Middle frontal gyrus (tissue), 1 donor: ENCODE data around the gene CUEDC1.
"Not testable (repeated sequence)": the region's sequence is repeated elsewhere in the genome, so short reads cannot be mapped to it uniquely, and the experiment has no call there.

Source experiments
- DNase-seq: peaks from one replicate; pipeline ENCODE4 v3.0.0-alpha.2; 2015; ENCODE audit warnings: low spot score; ENCODE audit errors: extremely low spot score

Gene CUEDC1

DNA sequence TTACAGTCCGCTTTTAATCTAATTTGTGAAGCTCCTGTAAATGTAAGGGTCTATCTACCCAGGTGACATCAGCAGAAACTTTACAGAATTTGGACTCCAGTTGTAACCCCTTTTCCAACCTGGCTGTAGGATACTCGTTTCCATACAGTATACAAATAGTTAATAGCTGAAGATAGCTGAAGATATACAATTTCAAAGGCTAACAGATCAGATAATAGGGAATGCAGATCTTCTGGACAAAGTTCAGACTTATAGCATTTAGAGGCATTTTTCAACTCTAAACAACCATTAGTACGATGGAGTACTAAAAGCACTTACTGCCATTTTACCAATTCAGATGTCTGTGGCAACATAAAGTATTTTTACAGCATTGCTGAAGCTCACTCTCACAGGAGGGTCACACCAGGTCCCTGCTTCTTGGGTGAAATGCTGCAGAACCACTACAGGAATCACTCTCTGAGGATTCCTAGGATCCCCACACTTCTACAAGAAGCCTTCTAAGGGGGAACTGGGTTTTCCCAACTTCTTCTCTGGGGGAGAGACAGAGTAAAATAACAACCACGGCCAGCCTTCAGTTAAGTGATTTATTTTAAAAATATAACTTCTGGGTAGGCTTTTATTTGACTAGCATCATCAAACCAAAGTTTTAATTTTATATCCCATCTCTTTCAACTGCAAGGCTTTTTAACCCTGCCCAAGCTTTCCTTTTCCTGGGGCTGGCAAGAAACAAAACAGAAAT is 29.9 kb upstream of the CUEDC1 start:
- no peak for DNase-seq

- DNase-seq, result no peak
Observed at GRCh38 chr17:57984261-57984890, 29.2 kb upstream of the CUEDC1 start.

- no peak for DNase-seq
Observed at GRCh38 chr17:57983446-57983845, 28.2 kb upstream of the CUEDC1 start.

- no peak for DNase-seq
Observed at GRCh38 chr17:57982452-57983170, 27.4 kb upstream of the CUEDC1 start.

GRCh38 chr17:57980522-57980921 is 25.3 kb upstream of the CUEDC1 start:
- no peak for DNase-seq

DNA sequence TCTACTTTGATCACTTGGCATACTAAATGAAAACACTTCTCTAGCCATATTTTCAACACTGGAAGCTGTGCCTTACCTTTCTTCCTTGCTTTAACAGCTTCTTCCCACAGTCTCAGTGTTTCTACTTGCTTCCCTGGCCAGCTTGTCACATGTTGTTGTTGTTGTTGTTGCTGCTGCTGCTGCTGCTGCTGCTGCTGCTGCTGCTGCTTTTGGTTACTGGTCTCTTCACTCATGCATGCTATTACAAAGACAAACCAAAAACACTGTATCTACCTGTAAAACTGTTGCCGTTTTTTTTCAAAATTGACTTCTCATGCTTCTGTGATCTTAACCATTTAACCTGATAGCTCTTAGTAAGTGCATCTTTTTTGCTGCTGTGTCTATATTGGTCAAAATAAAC is 23.9 kb upstream of the CUEDC1 start:
- DNase-seq, result no peak

- DNase-seq, result no peak
Observed at GRCh38 chr17:57976594-57976993, 21.4 kb upstream of the CUEDC1 start.

DNA sequence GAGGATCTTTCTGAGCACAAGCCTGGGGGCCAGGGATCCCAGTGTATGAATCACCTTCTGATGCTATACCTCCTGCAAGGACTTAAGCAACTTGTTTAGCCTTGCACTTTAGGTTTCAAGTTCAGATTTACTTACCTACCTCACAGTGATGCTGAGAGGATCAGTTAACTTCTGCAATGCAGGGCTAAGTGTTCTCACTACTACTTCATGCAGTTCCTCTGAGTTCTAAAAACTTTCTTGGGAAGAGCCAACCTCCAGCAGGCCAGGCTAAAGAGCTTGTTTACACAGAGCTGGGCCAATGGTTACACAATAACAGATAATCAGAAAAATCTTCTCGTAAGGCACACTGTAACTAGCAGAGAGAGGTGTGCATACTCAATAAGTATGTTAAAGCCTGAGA is 19.8 kb upstream of the CUEDC1 start:
- no peak for DNase-seq

GRCh38 chr17:57974053-57974824 is 19.0 kb upstream of the CUEDC1 start:
- DNase-seq, result not testable (repeated sequence)

- no peak for DNase-seq
Observed at GRCh38 chr17:57972151-57972550, 16.9 kb upstream of the CUEDC1 start.

- no peak for DNase-seq
Observed at GRCh38 chr17:57971572-57971971, 16.4 kb upstream of the CUEDC1 start.

DNA sequence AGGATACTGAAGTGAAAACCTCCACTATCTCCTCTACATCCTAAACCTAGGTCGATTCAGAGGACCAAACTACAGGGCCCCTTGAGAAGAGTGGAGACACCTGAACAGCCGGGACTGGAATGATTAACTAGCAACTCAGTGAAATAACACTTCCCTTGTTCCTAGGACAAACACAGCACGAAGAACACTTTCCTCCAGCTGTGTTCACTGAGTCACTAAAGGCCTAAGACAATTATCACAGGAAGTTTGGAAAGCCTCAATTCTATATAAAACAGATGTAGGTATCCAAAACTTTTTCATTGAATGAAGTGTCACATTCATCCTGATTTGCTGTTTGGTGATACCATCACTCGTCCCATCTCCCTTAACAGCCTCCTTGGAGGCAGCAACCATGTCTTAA is 15.5 kb upstream of the CUEDC1 start:
- DNase-seq, result no peak

DNA sequence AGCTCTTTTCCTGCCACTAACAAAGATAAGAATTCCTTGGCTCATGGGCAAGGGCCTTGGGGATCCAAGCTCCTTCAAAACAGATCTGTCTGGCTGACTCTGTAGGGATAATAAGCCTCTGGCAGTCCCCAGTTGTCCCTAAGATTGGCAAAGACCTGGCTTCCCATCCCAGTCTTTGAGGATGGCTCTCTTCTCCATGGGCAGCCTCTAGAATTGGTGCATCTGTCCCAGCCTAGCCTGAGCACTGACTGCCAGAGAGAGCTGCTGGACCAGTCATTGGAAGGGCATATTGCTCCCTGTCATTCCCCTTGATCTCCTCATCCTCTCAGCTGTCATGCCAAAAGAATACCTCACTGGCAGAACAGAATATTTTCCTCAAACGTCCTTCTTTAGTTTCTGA is 13.2 kb upstream of the CUEDC1 start:
- no peak for DNase-seq

DNA sequence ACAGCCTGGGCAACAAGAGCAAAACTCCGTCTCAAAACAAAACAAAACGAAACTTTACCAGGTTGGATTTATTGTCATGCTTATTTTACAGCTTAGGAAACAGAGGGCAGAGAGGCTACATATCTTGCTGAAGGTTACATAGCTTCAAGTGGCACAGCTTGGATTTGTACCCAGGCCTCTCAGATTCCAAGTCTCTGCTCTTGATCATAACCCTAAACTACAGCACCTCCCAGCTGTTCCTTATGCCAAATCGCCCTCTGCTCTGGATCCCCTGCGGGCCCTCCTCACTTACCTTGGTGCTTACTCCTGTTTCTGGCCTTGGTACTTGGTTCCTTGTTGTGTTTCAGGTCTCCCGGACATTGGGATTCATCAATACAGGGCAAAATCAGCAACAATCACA is 11.7 kb upstream of the CUEDC1 start:
- DNase-seq, result no peak

GRCh38 chr17:57966246-57966645 is 11.0 kb upstream of the CUEDC1 start:
- DNase-seq, result no peak

DNA sequence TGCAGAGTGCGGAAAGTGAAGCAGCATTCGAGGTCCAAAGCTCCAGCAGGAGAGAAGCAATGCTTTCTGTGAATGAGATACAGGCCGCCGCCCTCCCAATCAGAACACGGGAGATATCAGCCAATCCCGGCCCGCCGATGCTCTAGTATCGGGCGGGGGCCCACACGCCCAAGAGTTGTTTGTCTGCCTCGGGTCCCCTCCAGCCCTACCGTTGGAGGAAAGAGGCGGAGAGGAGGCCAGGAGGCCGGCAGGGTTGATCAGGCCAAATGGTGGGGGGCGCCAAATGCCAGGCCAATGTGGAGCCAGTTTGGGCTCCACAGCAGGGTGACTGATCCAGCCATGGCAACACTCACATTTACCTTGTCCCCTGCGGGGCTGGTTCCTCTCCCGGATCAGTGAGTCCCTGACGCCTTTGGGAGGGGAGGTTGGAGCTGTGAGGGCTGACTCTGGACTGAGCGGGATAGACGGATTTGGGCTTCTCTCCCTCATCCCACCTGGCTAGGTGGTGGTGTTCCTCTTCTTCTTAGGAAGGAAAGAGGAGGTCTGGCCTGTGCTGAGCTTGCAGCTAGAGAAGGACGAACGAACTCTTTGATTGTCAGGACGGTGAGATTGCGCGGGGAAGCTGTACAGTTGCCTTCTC is 10.4 kb upstream of the CUEDC1 start:
- no peak for DNase-seq

DNA sequence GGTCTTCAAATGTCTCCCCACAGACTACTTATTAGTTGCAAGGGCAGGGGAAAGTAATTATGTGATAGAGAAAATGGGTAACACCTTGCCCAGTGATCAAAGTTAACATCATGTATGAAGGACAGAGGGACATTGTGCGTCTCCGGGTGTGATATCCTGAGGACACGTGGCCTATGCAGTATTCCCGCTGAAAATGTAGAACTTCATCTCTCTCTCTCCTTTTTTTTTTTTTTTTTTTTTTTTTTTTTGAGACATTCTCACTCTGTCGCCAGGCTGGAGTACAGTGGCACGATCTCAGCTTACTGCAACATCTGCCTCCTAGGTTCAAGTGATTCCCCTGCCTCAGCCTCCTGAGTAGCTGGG is 7.9 kb upstream of the CUEDC1 start:
- DNase-seq, result no peak

DNA sequence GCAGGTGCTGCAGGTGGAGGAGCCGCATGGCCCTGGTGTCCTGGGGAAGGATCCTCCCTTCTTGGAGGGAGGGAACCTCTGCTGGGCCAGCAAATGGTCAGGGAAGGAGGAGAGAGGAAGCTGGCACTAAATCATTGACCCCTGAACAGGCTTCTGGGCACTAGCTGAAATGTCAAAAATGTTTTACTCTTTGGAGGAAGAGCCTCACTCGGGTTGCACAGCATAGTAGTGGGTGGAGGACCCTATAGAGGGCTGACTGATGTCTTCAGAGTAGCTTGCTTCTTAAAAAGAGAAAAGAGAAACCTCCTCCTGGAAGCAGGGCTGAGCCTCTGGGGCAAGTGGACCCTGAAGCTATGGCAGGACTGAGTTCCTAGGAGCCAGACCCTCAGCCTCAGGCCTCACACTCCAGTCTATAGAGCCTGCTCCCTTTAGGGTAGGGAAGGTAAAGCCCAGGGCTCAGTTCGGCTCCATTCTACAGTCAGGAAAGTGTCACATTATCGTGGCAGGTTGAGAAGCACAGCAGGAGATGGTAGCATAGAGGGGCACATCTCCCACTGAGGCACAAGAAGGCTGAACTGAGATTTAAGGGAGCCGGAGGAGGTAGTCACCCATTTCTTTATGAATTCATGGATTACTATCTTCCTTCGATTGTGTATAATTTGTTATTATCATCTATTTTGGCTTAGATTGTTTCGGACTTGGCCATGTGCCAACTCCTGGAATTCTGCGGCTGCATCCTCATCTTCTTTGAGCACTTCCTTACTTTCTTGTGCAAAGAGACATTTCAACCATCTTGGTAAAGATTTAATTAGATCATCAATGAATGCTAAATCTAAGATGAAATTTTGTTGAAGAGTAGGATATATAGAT is 7.3 kb upstream of the CUEDC1 start:
- no peak for DNase-seq

DNA sequence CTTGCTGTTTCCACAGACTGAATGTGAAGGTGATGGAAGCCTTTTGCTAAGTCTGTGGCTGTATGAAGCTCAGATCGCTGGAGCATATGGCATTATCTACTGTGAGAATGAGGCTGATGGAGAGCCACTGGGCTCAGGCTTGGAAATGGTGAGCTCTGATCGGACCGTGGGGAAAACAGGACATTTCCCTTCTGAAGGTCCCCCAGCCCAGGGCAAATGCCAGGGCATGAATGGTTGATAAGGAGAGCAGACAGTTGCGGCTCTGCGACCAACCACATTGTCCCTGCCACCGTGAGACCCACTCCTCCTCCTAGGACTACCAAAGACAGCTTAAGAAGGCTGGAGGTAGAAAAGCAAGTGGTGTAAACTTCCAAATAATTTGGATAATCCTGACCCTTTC is 4.7 kb upstream of the CUEDC1 start:
- no peak for DNase-seq

GRCh38 chr17:57958391-57958790 is 3.2 kb upstream of the CUEDC1 start:
- not testable (repeated sequence) for DNase-seq
